HepG2 (cell line): ENCODE results near the gene MGMT. TPM values are rescaled to one million over a fixed set of nuclear protein-coding genes. Genes with fewer than 3 reads are reported as not detected.

Experiments
- ATAC-seq: fragments of 200-7000 bp; cut with Tn5 transposase; 3 replicates; pipeline ENCODE4 v1.9.1; 2020; ENCODE audit warnings: mild to moderate bottlenecking, moderate library complexity
- BruUV-seq: library from RNA; stranded (reverse); fragments of 400-500 nt; replicated peaks from 2 replicates; lab custom pipeline; 2021; lab: Mats Ljungman, UMichigan
- CTCF ChIA-PET: fragments of 300-600 bp; formaldehyde crosslinking; extraction: SDS; loops from one replicate; lab custom pipeline; 2021; ENCODE audit warnings: low total read pairs, inconsistent platforms, low intra/inter-chr PET ratio; lab: Yijun Ruan, JAX
- POLR2A ChIA-PET: fragments of 350-600 bp; sonication (Branson Sonifier 250); formaldehyde crosslinking; loops from one replicate; lab custom pipeline; 2020; ENCODE audit warnings: antibody characterized with exemption, inconsistent platforms; lab: Yijun Ruan, JAX
- DNase-seq: peaks from one replicate; pipeline ENCODE4 v3.0.0-alpha.2; 2015; ENCODE audit warnings: low spot score
- FAIRE-seq: peaks from 3 replicates; lab custom pipeline; 2011; peaks lifted over from hg19 to GRCh38; lab: Jason Lieb, UNC
- H2AFZ ChIP-seq: one replicate; pipeline ENCODE4 v1.6.1; 2011; ENCODE audit warnings: low read length, inconsistent platforms
- H3K27ac ChIP-seq: fragments of 300-600 bp; 3 replicates; pipeline ENCODE4 v1.8.0; 2011; ENCODE audit warnings: mixed run types, mild to moderate bottlenecking, mixed read lengths, low read length, inconsistent platforms; ENCODE audit not compliant: insufficient read depth; ENCODE audit errors: extremely low read length
- H3K27me3 ChIP-seq, 2 experiments: fragments of 200-600 bp in 1 of 2; 2 replicates in 1 of 2; 3 replicates in 1 of 2; pipeline versions ENCODE4 v1.6.0 to v1.8.0; 2011; ENCODE audit warnings: low read length in 2 of 2, mild to moderate bottlenecking in 2 of 2, moderate library complexity in 2 of 2, inconsistent platforms in 1 of 2; ENCODE audit not compliant: insufficient read depth in 2 of 2, control insufficient read depth in 1 of 2
- H3K36me3 ChIP-seq, 2 experiments: fragments of 200-600 bp in 1 of 2; replicated peaks in 1 of 2; 2 replicates in 1 of 2; 3 replicates in 1 of 2; pipeline versions ENCODE4 v1.5.1 to v1.8.0; 2011; ENCODE audit warnings: low read length in 2 of 2, inconsistent platforms in 1 of 2; ENCODE audit not compliant: insufficient read depth in 2 of 2, control insufficient read depth in 1 of 2
- H3K4me1 ChIP-seq: 2 replicates; pipeline ENCODE4 v1.5.1; 2012; ENCODE audit warnings: low read length, inconsistent platforms; ENCODE audit not compliant: insufficient read depth
- H3K4me2 ChIP-seq: 2 replicates; pipeline ENCODE4 v1.6.0; 2011; ENCODE audit warnings: low read depth, low read length, inconsistent platforms
- H3K4me3 ChIP-seq, 3 experiments: fragments of 200-600 bp in 1 of 3; sonication (generic), shearing (Covaris generic) in 1 of 3; replicated peaks in 1 of 3; 2 replicates each; pipeline ENCODE4 v1.5.1; 2011 to 2016; ENCODE audit warnings: low read length in 3 of 3, inconsistent platforms in 2 of 3, low read depth in 2 of 3, mild to moderate bottlenecking in 2 of 3, control low read depth in 1 of 3, mixed read lengths in 1 of 3; ENCODE audit not compliant: insufficient read depth in 1 of 3
- H3K79me2 ChIP-seq: one replicate; pipeline ENCODE4 v1.6.1; 2011; ENCODE audit warnings: low read length, inconsistent platforms; ENCODE audit not compliant: insufficient read depth
- H3K9ac ChIP-seq: 2 replicates; pipeline ENCODE4 v1.6.0; 2011; ENCODE audit warnings: mild to moderate bottlenecking, low read depth, low read length, inconsistent platforms; ENCODE audit not compliant: insufficient read depth
- H3K9me3 ChIP-seq: 2 replicates; pipeline ENCODE4 v1.5.1; 2012; ENCODE audit warnings: mild to moderate bottlenecking, low read length
- H4K20me1 ChIP-seq: 2 replicates; pipeline ENCODE4 v1.6.0; 2011; ENCODE audit warnings: inconsistent platforms, mild to moderate bottlenecking, low read length, moderate library complexity; ENCODE audit not compliant: insufficient read depth
- ATF1 ChIP-seq: IDR thresholded peaks from 2 replicates; pipeline ENCODE4 v1.6.1; 2016; ENCODE audit warnings: mild to moderate bottlenecking, control low read depth
- CHCHD3 ChIP-seq: sonication (generic); formaldehyde crosslinking; IDR thresholded peaks from 2 replicates; pipeline ENCODE4 v1.8.0; 2022; ENCODE audit warnings: mild to moderate bottlenecking, missing genetic modification reagents, moderate library complexity
- E2F1 ChIP-seq: sonication (generic); formaldehyde crosslinking; IDR thresholded peaks from 2 replicates; pipeline ENCODE4 v1.5.0; 2020; ENCODE audit warnings: missing genetic modification reagents
- HNF4A ChIP-seq: sonication (generic); formaldehyde crosslinking; IDR thresholded peaks from 2 replicates; pipeline ENCODE4 v1.4.0; 2020; ENCODE audit warnings: missing genetic modification reagents
- JUND ChIP-seq: sonication (generic); formaldehyde crosslinking; IDR thresholded peaks from 2 replicates; pipeline ENCODE4 v1.8.0; 2022; ENCODE audit warnings: mild to moderate bottlenecking, missing genetic modification reagents
- MAF1 ChIP-seq: sonication (generic); formaldehyde crosslinking; IDR thresholded peaks from 2 replicates; pipeline ENCODE4 v1.5.0; 2020; ENCODE audit warnings: missing genetic modification reagents, borderline replicate concordance
- MTERF4 ChIP-seq: sonication (generic); formaldehyde crosslinking; IDR thresholded peaks from 2 replicates; pipeline ENCODE4 v1.8.0; 2023; ENCODE audit warnings: mild to moderate bottlenecking, missing genetic modification reagents
- ZKSCAN8 ChIP-seq: IDR thresholded peaks from 2 replicates; pipeline ENCODE4 v1.6.1; 2016; ENCODE audit warnings: borderline replicate concordance, missing genetic modification reagents, missing compliant biosample characterization
- ZNF317 ChIP-seq: sonication (generic); formaldehyde crosslinking; IDR thresholded peaks from 2 replicates; pipeline ENCODE4 v1.5.0; 2020; ENCODE audit warnings: mild to moderate bottlenecking, missing genetic modification reagents
- ZNF574 ChIP-seq: sonication (generic); formaldehyde crosslinking; IDR thresholded peaks from 2 replicates; pipeline ENCODE4 v1.4.0; 2020; ENCODE audit warnings: missing genetic modification reagents
- WGBS: methylation state at CpG from one replicate; pipeline ENCODE4 v1.1.6; 2017; ENCODE audit warnings: low lambda C conversion rate; 5-methylcytosine and 5-hydroxymethylcytosine counted together
- in situ Hi-C: cut with HindIII; loops from 2 replicates; pipeline ENCODE4 v1.10.0; 2017; ENCODE audit warnings: low pct_unique_long_range_greater_than_20kb; ENCODE audit not compliant: extremely low pct_ligation_motif_present
- intact Hi-C: fragments of 100-400 bp; cut with micrococcal nuclease; formaldehyde crosslinking; loops from one replicate; pipeline ENCODE4 v1.10.0; 2022; ENCODE audit not compliant: unreplicated experiment
- polyA plus RNA-seq, 8 experiments: library from polyadenylated mRNA; depleted of rRNA in 3 of 8; stranded (reverse) in 7 of 8; unstranded in 1 of 8; fragments of >200 nt; fragmentation: Illumina TruSeq in 4 of 8; extraction: Trizol in 4 of 8; gene quantifications; 2 replicates each; pipeline versions ENCODE4 v1.2.1 to v1.2.3, GENCODE V29; 2011 to 2016; ENCODE audit warnings: low read depth in 4 of 8, missing spikeins in 1 of 8, mixed read lengths in 1 of 8; ENCODE audit not compliant: insufficient read depth in 1 of 8
- total RNA-seq, 5 experiments: library from RNA; depleted of rRNA; stranded (reverse); fragments of >200 nt; fragmentation: Illumina TruSeq; extraction: Trizol; gene quantifications; 2 replicates each; pipeline ENCODE4 v1.2.3, GENCODE V29; 2016; ENCODE audit warnings: low read depth in 1 of 5
- TF ChIP-seq, protein P1 (sequence below): sonication (generic); formaldehyde crosslinking; IDR thresholded peaks from 2 replicates; pipeline ENCODE4 v1.4.0; 2020; ENCODE audit warnings: missing genetic modification reagents, borderline replicate concordance
- TF ChIP-seq, protein P2 (sequence below): sonication (generic); formaldehyde crosslinking; IDR thresholded peaks from 2 replicates; pipeline ENCODE4 v1.9.0; 2022; ENCODE audit warnings: missing genetic modification reagents, mild to moderate bottlenecking, borderline replicate concordance

Gene MGMT
- total and polyA plus RNA-seq, 2 of the 13 experiments (the other 11 are each of a cell fraction or from before 2014, with no cell fraction given) = 12.0 to 19.5 TPM

DNA sequence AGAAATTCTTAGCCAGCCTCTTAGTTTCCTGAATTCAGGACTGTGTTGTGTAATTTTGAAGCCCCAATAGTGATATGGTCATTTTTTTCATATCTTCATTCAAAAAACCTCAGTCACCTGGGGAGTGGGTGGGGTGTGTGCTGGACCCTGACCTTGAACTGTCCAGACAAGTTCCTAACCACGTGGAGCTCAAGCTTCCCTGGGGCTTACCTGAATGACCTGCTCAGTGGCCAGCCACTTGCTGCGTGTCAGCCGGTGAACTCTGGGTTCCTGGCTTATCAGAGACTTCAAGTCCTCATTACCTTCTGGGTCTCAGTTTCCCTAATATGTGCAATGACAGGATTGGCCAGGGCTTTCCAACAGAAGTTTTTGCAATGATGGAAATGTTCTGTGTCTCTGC lies 27.1 kb downstream of the MGMT start (continued):
- TF ChIP-seq, protein P1, sequence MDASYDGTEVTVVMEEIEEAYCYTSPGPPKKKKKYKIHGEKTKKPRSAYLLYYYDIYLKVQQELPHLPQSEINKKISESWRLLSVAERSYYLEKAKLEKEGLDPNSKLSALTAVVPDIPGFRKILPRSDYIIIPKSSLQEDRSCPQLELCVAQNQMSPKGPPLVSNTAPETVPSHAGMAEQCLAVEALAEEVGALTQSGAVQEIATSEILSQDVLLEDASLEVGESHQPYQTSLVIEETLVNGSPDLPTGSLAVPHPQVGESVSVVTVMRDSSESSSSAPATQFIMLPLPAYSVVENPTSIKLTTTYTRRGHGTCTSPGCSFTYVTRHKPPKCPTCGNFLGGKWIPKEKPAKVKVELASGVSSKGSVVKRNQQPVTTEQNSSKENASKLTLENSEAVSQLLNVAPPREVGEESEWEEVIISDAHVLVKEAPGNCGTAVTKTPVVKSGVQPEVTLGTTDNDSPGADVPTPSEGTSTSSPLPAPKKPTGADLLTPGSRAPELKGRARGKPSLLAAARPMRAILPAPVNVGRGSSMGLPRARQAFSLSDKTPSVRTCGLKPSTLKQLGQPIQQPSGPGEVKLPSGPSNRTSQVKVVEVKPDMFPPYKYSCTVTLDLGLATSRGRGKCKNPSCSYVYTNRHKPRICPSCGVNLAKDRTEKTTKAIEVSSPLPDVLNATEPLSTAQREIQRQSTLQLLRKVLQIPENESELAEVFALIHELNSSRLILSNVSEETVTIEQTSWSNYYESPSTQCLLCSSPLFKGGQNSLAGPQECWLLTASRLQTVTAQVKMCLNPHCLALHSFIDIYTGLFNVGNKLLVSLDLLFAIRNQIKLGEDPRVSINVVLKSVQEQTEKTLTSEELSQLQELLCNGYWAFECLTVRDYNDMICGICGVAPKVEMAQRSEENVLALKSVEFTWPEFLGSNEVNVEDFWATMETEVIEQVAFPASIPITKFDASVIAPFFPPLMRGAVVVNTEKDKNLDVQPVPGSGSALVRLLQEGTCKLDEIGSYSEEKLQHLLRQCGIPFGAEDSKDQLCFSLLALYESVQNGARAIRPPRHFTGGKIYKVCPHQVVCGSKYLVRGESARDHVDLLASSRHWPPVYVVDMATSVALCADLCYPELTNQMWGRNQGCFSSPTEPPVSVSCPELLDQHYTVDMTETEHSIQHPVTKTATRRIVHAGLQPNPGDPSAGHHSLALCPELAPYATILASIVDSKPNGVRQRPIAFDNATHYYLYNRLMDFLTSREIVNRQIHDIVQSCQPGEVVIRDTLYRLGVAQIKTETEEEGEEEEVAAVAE (CRISPR knock-in tag) = no peak
- TF ChIP-seq JUND (no peak), MTERF4 (CRISPR knock-in tag) (no peak), ZKSCAN8 (CRISPR knock-in tag) (no peak), CHCHD3 (no peak), HNF4A (CRISPR knock-in tag) (peak; percentile 22; the same call in 1 of the 2 replicates)

DNA sequence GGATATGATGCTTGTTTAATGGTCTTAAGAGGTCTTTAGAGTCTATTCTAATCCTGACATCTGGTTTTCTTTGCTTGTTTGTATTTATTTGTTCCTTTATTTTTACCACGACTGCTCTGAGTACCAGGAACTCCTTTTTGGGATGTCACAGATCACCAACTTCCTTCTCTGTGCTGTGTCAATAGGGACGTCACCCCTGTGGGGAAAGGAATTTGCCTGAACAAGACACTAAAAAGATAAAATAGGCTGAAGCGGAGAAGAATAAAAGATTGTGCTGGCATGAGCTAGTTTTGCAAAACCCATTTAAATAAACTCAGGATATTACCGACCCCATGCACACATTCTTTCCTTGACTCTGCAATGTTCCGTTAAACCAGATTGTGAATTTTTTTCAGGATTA lies 27.7 kb downstream of the MGMT start:
- Histone ChIP-seq H2AFZ (no peak overlapping the region), H3K36me3 (no peaks in the 10 kb centered on the region), H4K20me1 (no peaks in the 10 kb centered on the region), H3K4me1 (peaks cover 15% of the 10 kb centered on the region), H3K9me3 (peaks cover 44% of the 10 kb centered on the region), H3K4me3 (no peak overlapping the region), H3K27me3 (no peaks in the 10 kb centered on the region), H3K9ac (no peak overlapping the region), H3K27ac (no peak overlapping the region), H3K79me2 (peaks cover 13% of the 10 kb centered on the region), H3K4me2 (no peak overlapping the region)
- 78% methylated on average over 5 of the region's 5 CpGs for WGBS
- no peak for ATAC-seq
- CTCF ChIA-PET = no interaction called here
- no peak for DNase-seq
- no peak for FAIRE-seq
- POLR2A ChIA-PET = no interaction called here
- intact Hi-C loops = no loop called here
- no TSS peak for BruUV-seq
- in situ Hi-C loops = no loop called here
- TF ChIP-seq MAF1 (CRISPR knock-in tag) (no peak), ZNF317 (CRISPR knock-in tag) (no peak), ATF1 (CRISPR knock-in tag) (no peak), ZNF574 (CRISPR knock-in tag) (no peak), E2F1 (no peak)
- TF ChIP-seq, protein P2, sequence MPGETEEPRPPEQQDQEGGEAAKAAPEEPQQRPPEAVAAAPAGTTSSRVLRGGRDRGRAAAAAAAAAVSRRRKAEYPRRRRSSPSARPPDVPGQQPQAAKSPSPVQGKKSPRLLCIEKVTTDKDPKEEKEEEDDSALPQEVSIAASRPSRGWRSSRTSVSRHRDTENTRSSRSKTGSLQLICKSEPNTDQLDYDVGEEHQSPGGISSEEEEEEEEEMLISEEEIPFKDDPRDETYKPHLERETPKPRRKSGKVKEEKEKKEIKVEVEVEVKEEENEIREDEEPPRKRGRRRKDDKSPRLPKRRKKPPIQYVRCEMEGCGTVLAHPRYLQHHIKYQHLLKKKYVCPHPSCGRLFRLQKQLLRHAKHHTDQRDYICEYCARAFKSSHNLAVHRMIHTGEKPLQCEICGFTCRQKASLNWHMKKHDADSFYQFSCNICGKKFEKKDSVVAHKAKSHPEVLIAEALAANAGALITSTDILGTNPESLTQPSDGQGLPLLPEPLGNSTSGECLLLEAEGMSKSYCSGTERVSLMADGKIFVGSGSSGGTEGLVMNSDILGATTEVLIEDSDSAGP (CRISPR knock-in tag) = no peak
